ENCODE measurements around the gene ADAM15.
A peak's percentile ranks its signal among the peaks of the same experiment; 100 is the strongest.

ADAM15 gene

DNA sequence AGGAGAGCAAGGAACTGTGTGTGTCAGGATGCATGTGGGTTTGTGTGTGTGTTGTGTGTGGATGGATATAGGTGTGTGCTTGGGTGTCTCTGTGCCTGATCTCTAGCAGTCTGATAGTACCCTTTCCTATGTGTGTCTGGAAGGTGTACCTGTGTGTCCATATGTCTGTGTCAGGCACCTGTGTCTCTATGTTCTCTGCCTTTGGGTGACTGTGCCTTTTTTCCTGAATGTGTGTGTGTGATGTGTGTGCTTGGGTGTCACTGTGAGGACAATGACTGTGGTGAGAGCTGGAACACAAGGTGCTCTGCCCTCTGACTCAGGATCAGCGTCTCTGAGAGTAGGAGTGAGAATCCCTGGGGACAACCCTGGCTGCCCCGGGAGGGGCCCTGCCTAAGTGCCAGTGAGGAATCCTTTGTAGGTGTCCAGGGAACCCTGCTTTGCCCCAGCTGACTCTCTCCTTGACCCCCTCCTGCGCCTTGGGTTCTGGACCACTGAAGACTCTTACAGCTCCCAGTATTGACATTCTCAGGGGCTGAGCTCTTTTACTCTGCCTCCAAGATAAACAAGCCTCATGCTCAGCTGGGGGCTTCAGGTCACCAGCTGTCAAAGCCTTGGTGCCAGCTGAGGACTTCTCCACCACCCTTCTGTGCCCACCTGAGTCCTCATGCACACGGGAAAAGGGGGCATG lies 26.8 kb downstream of the ADAM15 start:
- no peak for DNase-seq (ENCODE audit: low read depth, low spot score)
- no peak overlapping the region for H3K4me3 ChIP-seq (ENCODE audit: low read depth, low read length)
- TF ChIP-seq CTCF (IDR thresholded peaks at IDR 0.05; ENCODE audit: low read depth, low read length): no peak
- in situ Hi-C loops (cut with HindIII; ENCODE audit: low sequenced_read_pairs): no loop called here

DNA sequence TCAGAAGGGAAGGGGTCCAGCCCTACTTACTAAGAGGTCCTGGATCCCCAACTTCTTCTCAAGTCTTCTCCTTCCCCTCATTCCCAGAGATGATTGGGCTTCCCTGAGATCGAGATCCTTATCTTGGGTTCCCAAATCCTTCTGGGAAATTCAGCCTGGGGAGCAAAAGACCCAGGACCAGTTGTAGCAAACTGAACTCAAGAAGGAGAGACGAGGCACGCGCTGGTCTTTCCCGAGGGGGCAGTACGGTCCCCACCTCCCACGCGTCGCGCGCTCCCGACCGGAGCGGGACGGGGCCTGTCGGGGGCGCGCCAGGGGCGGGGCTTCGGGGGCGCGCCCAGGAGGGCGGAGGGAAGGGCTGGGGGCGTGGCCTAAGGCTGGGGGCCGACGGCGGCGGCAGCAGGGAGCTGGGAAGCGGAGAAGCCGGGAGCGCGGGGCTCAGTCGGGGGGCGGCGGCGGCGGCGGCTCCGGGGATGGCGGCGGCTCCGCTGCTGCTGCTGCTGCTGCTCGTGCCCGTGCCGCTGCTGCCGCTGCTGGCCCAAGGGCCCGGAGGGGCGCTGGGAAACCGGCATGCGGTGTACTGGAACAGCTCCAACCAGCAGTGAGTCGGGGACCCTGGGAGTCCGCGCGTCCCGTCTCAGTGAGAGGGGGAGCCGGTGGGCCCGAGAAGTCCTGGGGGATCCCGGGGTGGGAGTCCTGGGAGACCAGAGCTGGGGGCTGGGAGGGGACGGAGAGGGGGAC lies 27.5 kb downstream of the ADAM15 start, which contains the start of gene EFNA3:
EFNA3 (plus strand) TSS at position 369 of the 741 bp plus-strand sequence; CDS start at position 474, 105 bp downstream.
- no peak for TF ChIP-seq CTCF (IDR thresholded peaks at IDR 0.05; ENCODE audit: low read depth, low read length)
- peak within 1 kb of the TSS; percentile 18 for H3K4me3 ChIP-seq (ENCODE audit: low read depth, low read length)
- peak; percentile 32 for DNase-seq (ENCODE audit: low read depth, low spot score)
- in situ Hi-C loops (cut with HindIII; ENCODE audit: low sequenced_read_pairs): no loop called here

DNA sequence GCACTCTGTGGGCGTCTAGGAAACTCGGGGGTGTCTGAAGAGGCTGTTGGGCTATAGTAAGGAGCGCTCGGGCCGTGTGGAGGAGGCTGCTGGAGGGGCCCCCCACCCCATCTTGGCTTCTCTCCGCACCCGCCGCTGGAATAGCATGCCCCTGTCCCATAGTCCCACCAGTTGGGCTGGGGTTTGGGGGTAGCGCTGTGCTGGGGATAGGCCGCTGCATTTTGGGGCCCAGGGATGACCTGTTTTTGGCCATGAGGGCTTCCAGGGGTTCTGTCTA lies 28.0 kb downstream of the ADAM15 start:
- in situ Hi-C loops (cut with HindIII; ENCODE audit: low sequenced_read_pairs): no loop called here
- TF ChIP-seq CTCF (IDR thresholded peaks at IDR 0.05; ENCODE audit: low read depth, low read length): no peak
- peak overlapping the region; percentile 18 for H3K4me3 ChIP-seq (ENCODE audit: low read depth, low read length)
- DNase-seq (ENCODE audit: low read depth, low spot score): no peak

- no peak overlapping the region for H3K4me3 ChIP-seq (ENCODE audit: low read depth, low read length)
- DNase-seq (ENCODE audit: low read depth, low spot score): no peak
- in situ Hi-C loops (cut with HindIII; ENCODE audit: low sequenced_read_pairs): no loop called here
- TF ChIP-seq CTCF (IDR thresholded peaks at IDR 0.05; ENCODE audit: low read depth, low read length): no peak
These were observed 28.6 kb downstream of the ADAM15 start for GRCh38 chr1:155079487-155080311.

DNA sequence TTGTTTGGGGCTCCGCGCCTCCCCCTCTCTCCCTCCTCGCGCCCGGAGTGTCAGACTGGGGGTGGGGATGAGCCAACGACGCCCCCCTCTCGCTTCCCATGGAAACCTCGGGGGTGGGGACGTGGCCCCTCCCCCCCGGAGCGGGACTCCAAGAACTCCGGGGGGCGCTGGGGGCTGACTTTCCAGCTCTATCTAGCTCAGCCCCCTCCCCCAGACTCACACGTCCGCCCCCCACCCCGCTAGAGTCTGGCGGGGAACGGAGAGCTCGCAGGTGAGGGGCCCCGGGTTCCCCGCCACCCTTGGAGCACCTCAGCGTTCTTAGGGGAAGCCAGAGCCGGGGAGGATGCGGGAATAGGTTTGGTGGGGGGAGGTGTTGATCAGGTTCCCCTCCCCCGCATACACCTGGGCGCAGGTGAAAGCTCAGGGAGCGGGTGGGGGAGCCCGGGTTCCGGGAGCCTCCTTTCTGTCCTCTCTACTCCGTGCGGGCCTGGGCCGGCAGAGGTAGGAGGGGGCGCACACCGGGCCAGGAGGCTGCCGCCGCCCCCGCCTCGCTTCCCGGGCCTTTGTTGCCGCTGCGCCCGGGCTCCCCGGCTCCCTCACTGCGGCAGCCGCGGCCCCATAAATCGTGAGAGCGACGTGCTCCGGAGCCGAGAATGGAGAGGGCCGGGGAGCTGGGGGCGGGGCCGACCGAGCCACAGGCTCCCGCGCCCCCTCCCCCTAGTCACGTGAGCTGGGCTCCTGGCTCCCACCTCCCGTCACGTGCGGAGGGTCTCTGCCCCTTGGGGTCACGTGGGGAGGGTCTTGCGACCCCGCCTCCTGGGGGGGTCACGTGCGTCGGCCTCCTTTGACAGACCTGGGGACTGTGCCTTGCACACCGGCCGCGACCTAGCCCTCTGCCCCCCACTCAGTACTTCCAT lies 29.5 kb downstream of the ADAM15 start:
- no peak for TF ChIP-seq CTCF (IDR thresholded peaks at IDR 0.05; ENCODE audit: low read depth, low read length)
- in situ Hi-C loops (cut with HindIII; ENCODE audit: low sequenced_read_pairs): no loop called here
- no peak overlapping the region for H3K4me3 ChIP-seq (ENCODE audit: low read depth, low read length)
- DNase-seq (ENCODE audit: low read depth, low spot score): no peak
